GM12801 (cell line): ENCODE results near the gene ZNF480.

Experiments used
- CTCF ChIP-seq: IDR thresholded peaks from one replicate; pipeline ENCODE4 v1.5.1; 2011; ENCODE audit warnings: control low read depth; ENCODE audit not compliant: insufficient read length; ENCODE audit errors: extremely low read depth

ZNF480 gene

DNA sequence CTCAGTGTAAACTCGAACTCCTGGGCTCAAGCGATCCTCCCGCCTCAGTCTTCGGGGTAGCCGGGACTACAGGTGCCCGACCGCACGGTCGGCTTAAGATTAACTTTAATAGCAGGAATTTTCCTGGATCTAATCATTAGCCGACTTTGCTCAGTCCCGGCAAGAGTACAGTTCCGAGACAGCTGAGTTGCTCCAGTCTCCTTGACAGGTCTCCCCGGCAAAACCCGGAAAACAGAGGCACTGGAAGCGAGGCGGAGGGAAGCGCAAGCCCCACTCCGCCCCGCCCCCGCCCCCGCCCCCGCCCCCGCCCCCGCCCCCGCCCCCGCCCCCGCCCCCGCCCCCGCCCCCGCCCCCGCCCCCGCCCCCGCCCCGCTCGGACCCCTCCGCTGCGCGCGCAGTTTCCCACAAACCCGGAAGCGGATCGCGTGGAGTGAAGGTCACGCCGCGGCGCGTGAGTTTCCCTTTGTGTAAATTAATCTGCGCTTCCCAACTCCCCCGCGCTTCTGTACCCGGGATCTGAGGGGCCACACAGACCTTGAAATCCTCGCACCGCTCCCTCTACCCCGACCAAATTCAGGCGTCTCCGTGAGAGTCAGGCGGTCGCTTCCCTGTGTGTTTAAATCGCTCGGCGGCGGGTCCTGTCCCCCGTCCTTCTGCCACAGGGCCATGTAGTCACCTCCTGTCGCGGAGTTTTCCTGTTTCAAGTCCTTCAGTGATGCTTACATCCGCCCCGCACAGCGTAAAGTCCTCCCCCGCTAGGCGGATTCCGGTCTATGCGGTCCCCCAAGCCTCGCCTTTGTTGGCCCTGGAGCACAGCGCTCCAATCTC, at the start of gene ZNF480:
ZNF480 (plus strand) TSS at position 397 of the 828 bp plus-strand sequence. CDS start 3,244 bp downstream, outside the sequence.
- no peak for TF ChIP-seq CTCF

DNA sequence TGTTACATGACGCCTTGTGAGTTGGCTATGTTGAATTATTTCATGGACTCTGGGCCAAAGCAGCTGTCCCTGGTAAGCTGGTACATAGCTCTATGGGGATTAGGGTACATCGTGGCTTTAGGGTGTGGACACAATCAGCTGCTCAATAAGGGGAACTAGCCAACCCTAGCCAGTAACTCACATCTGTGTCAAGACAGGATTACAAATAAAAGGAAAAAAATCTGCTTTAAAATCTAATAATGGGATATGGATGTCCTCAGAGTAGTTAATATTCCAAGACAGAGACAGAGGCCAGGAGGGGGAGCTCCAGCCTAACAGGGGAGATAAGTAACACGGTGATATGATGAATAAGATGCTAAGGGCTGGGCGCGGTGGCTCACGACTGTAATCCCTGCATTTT, 48.7 kb upstream of the ZNF480 start:
- no peak for TF ChIP-seq CTCF

DNA sequence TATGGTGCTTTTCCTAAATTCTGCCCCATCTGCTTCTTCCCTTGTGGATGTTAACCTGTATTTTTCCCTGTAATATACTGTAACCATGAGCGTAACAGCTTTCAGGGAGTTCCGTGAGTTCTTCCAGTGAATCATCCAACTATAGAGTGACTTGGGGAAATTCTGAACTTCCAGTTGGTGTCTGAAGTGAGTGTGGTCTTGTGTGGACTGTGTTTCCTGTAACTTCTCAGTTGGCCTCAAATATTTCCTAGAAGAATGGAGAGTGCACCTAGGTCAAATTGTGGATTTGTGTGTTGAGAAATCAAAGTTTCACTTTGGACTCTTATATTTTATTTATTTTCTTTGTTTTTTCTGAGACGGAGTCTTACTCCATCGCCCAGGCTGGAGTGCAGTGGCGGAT, 38.5 kb upstream of the ZNF480 start:
- no peak for TF ChIP-seq CTCF

- no peak for TF ChIP-seq CTCF
These were observed 27.4 kb upstream of the ZNF480 start, which contains the start of gene ZNF766 for GRCh38 chr19:52269338-52270261. Gene ZNF766 (plus strand): TSS chr19:52269587. CDS start chr19:52269614, 27 bp downstream.

GRCh38 chr19:52270266-52270885, 26.6 kb upstream of the ZNF480 start:
- TF ChIP-seq CTCF: no peak

DNA sequence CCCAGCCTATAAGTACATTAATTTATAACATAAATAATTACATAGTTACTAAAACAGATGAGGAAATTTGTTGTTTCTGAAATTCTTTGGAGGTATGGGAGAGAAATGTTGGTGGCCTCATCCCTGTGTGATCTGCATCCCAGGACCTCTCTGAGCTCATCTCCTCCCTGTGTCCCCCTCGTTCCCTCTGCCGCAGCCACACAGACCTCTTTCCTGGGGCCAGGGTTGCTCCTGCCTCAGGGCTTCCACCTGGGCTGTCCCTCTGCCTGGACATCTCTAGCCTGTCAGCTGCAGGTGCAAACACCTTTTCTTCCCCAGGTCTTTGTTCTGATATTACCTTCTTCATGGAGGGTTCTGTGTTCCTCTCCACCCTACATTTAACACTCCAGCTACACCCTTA, 23.7 kb upstream of the ZNF480 start:
- no peak for TF ChIP-seq CTCF

DNA sequence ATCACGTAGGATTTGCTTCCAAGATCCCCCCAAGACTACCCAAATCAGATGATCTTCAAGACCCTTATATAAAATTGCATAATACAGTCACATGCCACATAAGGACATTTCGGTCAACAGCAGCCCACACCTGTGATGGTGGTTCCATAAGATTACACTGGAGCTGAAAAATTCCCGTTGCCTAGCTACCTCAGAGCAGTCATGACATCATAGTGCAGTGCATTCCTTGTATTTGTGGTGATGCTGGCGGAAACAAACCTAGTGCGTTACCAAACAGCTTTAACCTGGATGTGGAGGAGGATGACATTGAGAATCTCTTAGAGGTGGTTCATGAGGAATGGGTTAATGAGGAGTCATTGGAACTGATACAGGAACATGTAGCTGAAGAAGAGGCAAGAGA, 22.8 kb upstream of the ZNF480 start:
- TF ChIP-seq CTCF: no peak
